HG02571 (cell line): ENCODE data around the gene VWA8.
"Not testable (repeated sequence)": the region's sequence is repeated elsewhere in the genome, so short reads cannot be mapped to it uniquely, and the experiment has no call there.

Source experiments
- ATAC-seq: cut with Tn5 transposase; IDR thresholded peaks from one replicate; pipeline ENCODE4 v1.9.1; 2021; ENCODE audit warnings: mild to moderate bottlenecking, moderate library complexity; ENCODE audit not compliant: unreplicated experiment

VWA8 gene

DNA sequence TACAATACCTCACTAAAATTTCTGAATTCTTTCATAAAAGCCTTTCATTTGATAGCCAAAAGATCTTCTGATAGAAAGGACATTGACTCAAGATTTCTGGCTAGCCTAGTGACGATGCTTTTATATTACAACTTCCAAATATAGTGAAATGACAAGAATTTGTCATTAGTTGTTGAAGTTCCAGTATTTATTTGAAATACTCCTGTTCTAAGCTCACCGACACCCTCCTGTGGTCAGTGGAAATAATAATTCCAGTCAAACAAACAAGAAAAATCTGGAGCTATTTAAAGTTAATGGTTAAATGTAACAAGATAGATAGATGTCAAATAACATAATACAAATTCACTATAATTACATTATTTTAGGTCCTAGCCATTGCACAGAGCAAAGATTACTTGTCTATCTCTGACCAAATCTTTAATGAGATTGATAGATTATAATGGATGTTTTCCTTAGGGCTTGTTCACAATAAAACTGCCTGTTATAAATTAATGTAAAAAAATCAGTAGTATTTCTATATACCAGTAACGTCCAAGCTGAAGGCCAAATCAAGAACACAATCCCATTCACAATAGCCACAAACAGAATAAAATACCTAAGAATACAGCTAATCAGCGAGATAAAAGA is 308.1 kb downstream of the VWA8 start:
- ATAC-seq, result no peak

DNA sequence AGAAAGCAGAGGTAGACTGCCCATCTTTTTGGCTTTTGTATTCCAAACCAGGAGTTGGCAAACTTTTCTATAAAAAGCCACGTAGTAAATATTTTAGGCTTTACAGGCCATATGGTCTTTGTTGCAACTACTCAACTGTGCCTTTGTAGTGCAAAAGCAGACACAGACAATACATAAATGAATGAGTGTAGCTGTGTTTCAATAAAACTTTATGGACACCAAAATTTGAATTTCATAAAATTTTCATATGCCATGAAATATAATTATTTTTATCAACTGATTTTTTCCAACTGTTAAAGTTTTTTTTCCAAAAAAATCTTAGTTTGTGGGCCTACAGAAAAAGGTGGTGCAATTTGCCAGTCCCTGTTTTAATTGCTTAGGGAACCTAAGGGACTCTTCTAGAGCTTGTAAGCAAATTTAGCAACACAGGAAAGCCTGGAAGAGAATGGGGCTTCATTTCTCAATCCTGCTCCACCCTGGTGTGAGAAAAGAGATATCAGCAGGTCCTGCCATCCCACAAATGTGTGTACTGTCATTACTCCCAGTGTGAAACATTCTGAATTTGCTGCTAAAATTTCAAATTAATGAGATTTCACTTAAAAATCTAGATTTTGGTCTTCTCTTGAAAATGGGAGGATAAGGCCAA is 309.4 kb downstream of the VWA8 start:
- no peak for ATAC-seq

DNA sequence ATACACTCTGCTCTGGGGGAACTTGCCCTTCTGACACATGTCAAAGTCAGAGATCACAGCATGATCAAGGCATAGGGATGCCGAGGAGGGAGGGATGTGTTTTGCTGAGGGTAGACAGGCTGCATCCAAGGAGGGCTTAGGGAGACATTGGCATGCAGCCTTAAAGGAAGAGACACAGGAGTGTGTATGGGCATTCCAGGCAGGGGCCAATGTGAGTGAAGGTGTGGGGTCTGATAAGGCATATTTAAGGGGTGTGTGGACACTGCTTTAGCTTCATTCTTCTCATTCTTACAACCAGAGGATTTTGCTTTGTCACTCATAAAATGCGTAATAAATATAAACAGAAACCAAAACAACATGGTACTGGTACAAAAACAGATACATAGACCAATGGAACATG is 310.2 kb downstream of the VWA8 start:
- ATAC-seq, result no peak

DNA sequence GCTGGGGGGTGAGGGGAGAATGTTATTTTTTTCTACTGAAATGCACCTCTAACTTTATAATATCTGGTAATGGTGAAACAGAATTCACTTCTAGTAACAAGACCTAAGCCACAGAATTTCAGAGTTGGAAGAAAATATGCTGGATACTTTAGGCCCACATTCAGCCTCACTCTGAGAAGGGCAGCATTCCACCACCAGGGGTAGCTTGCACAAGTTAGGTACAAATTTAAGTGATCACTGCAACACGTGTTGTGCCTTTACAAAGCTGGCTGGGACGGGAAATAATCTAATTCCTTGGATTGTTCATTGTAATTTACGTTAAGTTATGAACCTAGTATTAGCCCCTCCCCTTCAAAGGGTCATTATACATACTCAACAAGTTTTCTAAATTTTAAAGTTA is 311.2 kb downstream of the VWA8 start:
- ATAC-seq, result no peak

DNA sequence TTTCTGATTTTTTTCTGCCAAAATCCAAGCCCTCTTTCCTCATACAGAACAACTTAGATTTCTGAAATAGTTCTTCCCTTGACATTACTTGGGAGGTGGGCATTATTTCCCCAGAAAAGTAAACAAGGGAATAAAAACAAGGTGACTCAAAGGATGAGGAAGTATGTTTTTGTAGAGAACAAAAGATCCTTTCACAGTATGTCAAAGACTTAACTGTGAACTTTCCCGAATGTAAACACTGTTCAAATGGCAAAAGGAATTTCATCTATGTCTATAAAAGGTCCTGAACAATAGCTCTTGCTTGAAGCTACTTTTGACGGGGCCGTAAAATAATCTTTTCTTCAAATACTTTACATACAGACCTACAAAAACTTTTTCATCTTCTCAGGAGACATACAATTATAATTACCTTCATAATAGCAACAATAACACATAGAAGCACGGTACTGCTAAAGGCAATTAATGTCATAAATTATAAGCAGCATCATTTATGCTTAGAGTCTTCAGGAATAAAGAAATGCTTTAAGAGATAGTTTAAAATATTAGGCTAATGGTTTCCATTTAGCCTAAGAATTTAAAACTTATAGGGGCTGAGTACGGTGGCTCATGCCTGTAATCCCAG is 312.5 kb downstream of the VWA8 start:
- no peak for ATAC-seq

DNA sequence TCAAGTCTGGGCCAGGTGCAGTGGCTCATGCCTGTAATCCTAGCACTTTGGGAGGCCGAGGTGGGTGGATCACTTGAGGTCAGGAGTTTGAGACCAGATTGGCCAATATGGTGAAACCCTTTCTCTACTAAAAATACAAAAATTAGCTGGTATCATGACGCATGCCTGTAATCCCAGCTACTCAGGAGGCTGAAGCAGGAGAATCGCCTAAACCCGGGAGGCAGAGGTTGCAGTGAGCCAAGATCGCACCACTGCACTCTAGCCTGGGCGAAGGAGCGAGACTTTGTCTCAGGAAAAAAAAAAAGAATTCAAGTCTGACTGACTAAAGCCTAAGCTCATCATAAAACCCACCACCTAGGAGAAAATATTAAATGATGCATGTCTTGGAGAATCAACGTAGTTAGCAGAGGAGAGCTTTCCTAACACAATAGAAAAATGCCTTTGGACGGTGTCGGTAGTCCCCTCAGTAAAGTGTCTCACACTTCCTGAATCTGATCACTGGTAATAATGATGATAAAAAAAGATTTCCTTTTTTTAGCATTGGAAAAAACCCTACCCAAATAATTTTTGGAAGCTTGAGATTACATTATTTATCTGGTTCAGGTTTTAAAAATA is 313.1 kb downstream of the VWA8 start:
- not testable (repeated sequence) for ATAC-seq

DNA sequence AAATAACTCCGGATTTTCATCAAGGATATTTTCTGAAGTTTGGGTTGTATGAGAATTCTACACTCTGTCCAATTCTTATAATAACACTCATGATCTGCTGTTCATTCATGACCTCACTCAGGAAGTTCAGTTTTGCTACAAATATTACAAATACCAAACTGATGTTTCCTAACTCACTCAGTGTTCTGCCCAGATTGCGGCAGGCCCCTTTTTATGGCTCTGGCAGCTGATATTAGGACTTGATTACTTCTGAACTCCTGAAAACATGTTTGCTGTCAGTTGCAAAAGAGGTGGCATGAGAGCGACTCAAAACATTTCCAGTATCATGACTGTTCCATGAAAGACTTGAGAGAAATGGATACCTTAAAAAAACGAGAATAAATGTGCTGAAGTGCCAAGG is 315.6 kb downstream of the VWA8 start:
- no peak for ATAC-seq

DNA sequence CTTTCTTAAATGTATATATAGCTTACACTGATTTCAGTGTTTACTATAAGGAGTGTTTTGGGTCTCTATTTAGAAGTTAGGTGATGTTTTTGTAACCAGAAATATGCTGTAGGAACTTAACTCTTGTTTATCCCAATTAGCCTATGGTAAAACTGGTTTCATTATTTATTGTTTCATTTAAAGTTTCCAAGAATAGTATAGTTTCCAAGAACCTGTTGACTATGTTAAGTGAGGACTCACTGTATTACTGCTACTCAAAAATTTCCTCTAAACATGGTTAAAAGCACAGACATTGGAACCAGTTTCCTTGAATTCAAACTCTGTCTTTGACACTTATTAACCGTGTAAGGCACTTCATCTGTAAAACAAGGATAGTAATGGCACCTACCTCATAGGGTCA is 316.2 kb downstream of the VWA8 start:
- ATAC-seq, result no peak

DNA sequence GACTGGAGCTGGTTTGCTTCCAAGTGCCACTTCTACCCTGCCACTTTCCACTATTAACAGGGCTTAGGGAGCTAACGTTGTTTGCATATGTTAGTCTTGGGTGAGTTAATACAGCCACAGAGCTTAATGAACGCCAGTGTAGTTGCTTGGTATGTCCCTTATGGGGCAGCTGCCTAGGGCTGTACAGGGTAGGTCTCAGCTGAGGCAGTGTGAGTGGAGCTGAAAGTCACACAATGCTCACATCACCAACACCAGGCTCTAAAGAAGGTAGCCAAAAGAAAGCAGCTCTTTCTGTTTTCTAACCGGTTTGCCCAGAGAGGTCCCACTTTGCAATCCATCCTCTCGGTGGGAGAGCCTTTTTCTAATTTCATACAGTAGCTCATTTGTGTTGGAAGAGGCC is 317.4 kb downstream of the VWA8 start:
- ATAC-seq, result no peak

DNA sequence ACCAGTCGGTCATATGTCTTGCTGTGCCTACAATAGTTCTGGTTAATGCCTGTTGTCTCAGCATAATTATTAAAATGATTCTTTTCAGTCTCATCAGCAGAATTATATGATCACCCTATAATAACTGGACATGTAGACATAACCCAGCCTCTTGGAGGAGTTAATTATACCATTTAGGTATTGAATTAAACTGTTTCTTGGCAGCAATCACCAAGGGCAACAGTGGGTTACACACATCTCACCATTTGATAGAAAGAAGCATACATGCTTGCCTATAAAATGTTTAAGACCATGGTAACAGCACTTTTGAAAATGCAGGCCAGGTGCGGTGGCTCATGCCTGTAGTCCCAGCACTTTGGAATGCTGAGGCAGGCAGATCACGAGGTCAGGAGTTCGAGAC is 318.9 kb downstream of the VWA8 start:
- ATAC-seq, result no peak

DNA sequence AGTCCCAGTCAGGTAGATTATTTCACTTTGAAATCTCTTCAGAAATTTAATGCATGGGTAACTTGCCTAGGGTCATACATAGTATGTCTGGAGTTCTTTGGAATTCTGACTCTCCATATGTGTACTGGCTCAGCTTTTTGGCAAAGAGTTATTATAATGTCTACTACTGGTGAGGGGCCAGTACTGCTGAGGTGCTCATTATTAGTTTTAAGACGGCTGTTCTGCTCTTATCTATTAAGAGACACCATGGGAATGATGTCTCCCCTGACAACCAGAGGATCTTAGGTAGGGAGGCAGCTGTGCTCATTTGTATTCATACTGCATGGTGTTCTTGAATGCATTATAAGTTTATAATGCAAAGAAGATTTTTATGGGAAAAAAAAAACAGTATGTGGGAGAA is 319.5 kb downstream of the VWA8 start:
- no peak for ATAC-seq

DNA sequence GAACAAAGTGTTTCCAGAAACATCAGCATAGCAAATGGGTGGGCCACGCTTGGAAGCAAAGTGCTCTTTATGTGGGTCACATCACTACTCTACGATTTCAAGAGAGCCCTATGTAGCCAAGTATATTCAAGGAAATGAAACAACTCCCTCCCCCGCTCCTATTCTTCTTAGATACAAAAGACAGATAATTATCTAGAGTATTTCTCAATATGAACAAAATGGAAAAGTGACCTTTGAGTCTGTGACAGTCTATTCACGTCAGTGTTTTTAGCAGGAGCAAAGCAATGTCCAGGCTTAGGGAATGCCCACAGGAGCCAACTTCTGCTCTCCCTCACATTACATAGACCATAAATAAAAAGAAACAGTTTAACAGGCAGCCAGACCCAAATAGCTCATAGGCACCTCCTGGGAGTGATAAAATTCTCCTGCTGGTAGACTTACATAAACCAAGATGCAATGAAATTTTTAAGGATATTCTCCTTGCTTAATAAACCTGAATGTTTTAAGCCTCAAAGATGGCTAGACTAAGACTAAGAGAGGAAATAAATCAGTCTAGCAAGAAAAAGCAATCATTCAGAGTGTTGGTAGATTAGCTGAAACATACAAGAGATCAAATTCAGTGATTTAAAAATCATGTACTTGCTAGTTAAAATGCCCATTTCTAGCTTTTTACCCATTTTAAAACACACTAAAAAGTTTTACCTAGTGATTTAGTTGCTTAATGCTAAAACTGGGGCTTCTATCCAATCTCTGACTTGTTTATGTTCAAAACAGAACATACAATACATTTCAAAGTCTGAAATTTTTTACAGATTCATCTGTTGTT is 320.7 kb downstream of the VWA8 start:
- ATAC-seq, result no peak

DNA sequence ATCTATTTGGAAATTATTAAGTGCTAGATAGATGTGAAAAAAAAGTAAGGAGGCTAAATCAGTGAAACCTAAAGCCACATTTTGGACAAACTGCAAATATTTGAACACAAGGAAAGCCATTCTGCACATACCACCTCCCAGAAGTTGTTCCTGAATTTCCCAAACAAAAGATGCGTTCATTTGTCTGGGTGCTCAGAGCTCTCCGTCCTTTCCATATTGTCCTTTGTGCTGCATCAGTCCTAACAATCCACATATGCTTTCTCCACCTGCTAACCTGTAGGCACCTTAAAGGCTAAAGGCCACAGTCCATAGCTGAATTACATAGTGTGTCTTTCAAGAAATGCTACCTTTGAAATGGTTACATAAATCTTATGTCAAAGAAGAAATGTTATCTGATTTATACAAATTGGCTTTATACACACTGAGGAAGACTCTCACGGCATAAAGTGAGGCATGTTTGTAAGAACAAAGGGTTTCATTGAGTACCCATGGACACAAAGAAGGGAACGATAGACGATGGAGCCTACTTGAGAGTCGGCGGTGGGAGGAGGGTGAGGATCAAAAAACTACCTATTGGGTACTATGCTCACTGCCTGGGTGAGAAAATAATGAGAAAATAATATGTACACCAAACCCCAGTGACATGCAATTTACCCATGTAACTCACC is 321.5 kb downstream of the VWA8 start:
- no peak for ATAC-seq

DNA sequence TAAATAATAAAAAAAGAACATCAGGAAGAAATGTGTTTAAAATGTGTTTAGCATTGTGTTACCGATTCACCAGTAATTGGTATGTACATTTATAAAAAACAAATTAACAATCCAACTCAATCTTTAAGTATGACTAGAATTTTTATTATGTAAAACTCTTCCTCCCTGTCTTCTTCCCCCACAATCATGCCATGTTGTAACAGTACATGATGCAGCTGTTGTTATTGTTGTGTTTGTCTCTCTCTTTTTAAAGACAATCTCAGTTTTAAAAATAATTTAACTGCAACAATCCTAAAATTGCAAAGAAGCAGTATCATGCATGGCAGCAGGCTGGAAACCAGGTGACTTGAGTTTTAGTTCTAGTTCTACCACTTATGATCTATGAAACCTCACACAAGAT is 323.3 kb downstream of the VWA8 start:
- no peak for ATAC-seq

DNA sequence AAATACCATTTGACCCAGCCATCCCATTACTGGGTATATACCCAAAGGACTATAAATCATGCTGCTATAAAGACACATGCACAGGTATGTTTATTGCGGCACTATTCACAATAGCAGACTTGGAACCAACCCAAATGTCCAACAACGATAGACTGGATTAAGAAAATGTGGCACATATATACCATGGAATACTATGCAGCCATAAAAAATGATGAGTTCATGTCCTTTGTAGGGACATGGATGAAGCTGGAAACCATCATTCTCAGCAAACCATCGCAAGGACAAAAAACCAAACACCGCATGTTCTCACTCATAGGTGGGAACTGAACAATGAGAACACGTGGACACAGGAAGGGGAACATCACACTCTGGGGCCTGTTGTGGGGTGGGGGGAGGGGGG is 323.9 kb downstream of the VWA8 start:
- ATAC-seq, result not testable (repeated sequence)

DNA sequence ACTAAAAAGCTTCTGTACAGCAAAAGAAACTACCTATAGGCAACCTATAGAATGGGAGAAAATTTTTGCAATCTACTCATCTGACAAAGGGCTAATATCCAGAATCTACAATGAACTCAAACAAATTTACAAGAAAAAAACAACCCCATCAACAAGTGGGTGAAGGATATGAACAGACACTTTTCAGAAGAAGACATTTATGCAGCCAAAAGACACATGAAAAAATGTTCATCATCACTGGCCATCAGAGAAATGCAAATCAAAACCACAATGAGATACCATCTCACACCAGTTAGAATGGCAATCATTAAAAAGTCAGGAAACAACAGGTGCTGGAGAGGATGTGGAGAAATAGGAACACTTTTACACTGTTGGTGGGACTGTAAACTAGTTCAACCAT is 324.3 kb downstream of the VWA8 start:
- not testable (repeated sequence) for ATAC-seq

DNA sequence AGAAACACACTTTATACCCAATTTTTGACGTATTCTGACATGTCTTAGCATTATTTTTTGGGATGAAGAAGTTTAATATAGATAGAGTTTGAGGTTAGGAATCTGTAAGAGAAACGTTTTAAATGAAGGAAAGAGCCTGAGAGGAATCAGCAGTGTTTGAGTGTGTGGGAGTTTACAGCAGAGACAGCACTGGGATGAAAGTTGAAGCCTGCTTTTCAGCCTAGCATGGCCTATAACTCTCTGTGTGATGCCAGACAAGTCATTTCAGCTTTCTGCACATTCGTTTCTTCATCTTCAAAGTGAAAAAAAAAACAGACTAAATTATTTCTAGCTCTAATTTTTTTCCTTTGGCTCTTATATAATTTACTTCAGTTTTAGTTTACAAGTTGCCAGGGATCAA is 326.5 kb downstream of the VWA8 start:
- no peak for ATAC-seq

DNA sequence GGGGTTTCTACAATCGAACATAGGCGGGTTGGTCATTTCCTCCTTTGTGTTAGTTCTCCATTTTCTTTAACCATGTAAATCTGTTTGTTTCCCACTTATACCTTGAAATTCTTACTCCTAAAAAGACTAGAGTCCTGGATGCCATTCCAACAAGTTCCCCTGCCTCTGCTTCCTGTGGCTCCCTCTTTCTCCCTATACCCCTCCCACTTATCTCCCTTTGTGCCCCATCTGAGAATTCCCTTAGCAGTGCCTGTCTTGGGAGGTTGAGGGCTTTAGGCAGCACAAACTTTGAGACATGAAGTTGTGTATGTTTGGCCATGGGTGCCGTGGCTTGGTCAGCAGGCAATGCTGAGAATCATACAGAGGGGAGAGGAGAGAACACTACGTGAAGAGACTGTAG is 327.1 kb downstream of the VWA8 start:
- ATAC-seq, result no peak

DNA sequence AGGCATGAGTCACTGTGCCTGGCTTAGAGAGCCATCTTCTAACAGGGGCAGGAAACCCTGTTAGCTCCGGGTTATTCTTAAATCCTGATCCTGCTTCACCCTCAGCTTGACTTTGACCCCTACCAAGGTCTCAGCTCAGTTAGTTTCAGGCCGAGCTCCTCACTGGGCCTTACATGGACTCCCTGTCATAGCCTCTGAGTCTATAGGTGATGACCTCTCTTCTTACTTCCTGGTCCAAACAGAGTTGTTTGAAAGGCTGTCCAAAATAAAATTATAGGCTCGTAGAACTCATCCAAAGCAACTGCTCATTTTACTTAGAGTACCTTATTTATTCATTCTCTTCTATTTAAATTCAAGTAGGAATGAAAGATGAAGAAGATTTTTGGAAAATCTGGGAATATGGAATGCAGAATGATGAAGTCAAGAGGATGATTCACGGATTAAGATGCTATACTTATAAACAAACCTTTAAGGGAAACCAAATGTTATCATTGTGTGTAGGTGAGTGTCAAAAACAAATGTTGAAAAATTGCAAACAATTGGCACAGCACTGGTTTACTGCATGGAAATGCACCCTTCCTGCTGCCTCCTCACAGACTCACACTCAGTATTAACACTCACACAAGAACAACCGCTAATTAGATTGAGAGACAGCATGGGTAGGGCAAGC is 329.5 kb downstream of the VWA8 start:
- no peak for ATAC-seq

DNA sequence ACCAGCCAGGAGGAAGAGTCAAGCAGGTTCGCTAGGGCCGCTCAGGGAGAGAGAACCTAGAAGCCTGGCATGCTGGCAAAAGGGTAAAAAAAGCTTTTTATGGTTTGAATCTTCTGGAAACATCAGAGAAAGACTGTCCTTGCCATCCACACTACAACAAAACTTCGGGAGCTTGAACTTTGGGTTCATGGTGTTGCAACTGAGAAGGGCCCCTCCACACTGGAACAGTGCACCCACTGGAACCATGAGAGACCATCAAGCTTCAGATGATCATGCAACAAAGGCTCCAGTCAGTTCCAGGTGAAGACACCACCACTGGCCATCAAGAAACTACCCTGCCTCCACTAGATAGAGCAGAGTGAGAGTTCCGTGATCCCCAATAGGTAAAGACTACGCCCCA is 333.5 kb downstream of the VWA8 start:
- no peak for ATAC-seq
